Neuronal stem cell (in vitro differentiated cells): ENCODE measurements around the gene MEGF10.

ENCODE experiments used
- DNase-seq: peaks from one replicate; pipeline ENCODE4 v3.0.0-alpha.2; 2013; ENCODE audit warnings: low spot score
- H2AFZ ChIP-seq: one replicate; pipeline ENCODE4 v1.6.1; 2013; ENCODE audit warnings: mild to moderate bottlenecking, low read length, inconsistent platforms
- H2AK5ac ChIP-seq: 2 replicates; pipeline ENCODE4 v1.6.1; 2013; ENCODE audit warnings: low read depth, mild to moderate bottlenecking, inconsistent platforms, low read length, moderate library complexity, mixed read lengths
- H2BK120ac ChIP-seq: 2 replicates; pipeline ENCODE4 v1.6.1; 2013; ENCODE audit warnings: low read depth, mild to moderate bottlenecking, inconsistent platforms, low read length, moderate library complexity, mixed read lengths
- H2BK12ac ChIP-seq: one replicate; pipeline ENCODE4 v1.6.1; 2013; ENCODE audit warnings: low read length, inconsistent platforms
- H2BK15ac ChIP-seq: 2 replicates; pipeline ENCODE4 v1.6.1; 2013; ENCODE audit warnings: mild to moderate bottlenecking, low read length, inconsistent platforms, mixed read lengths
- H2BK5ac ChIP-seq: one replicate; pipeline ENCODE4 v1.6.1; 2013; ENCODE audit warnings: inconsistent platforms, mild to moderate bottlenecking, low read length, moderate library complexity
- H3K14ac ChIP-seq: one replicate; pipeline ENCODE4 v1.6.1; 2013; ENCODE audit warnings: low read length, inconsistent platforms
- H3K18ac ChIP-seq: 2 replicates; pipeline ENCODE4 v1.6.1; 2013; ENCODE audit warnings: low read length, inconsistent platforms
- H3K23ac ChIP-seq: 2 replicates; pipeline ENCODE4 v1.6.1; 2013; ENCODE audit warnings: low read depth, mild to moderate bottlenecking, mixed read lengths, low read length, inconsistent platforms; ENCODE audit not compliant: poor library complexity
- H3K27ac ChIP-seq: replicated peaks from 3 replicates; pipeline ENCODE4 v1.5.1; 2013; ENCODE audit warnings: low read length, inconsistent platforms
- H3K27me3 ChIP-seq, 3 experiments: 2 replicates each; pipeline ENCODE4 v1.6.1; 2013; ENCODE audit warnings: low read length in 3 of 3, mild to moderate bottlenecking in 2 of 3, inconsistent platforms in 1 of 3, low read depth in 1 of 3, mixed read lengths in 1 of 3, moderate library complexity in 1 of 3; ENCODE audit not compliant: control insufficient read depth in 3 of 3, insufficient read depth in 3 of 3
- H3K36me3 ChIP-seq, 2 donors: replicated peaks in 1 of 2; 2 replicates each; pipeline ENCODE4 v1.6.1; 2013; ENCODE audit warnings: low read length in 2 of 2; ENCODE audit not compliant: control insufficient read depth in 2 of 2, insufficient read depth in 2 of 2
- H3K4ac ChIP-seq: 2 replicates; pipeline ENCODE4 v1.6.1; 2013; ENCODE audit warnings: inconsistent platforms, mild to moderate bottlenecking, low read length, moderate library complexity
- H3K4me1 ChIP-seq, 2 donors: 1 replicate in 1 of 2; 2 replicates in 1 of 2; pipeline ENCODE4 v1.6.1; 2013; ENCODE audit warnings: low read length in 2 of 2, low read depth in 1 of 2; ENCODE audit not compliant: control insufficient read depth in 2 of 2, insufficient read depth in 1 of 2
- H3K4me2 ChIP-seq: one replicate; pipeline ENCODE4 v1.6.1; 2013; ENCODE audit warnings: mild to moderate bottlenecking, low read length, inconsistent platforms; ENCODE audit not compliant: insufficient read depth, poor library complexity, severe bottlenecking
- H3K4me3 ChIP-seq, 2 donors: 2 replicates each; pipeline ENCODE4 v1.5.1; 2013; ENCODE audit warnings: low read length in 2 of 2, mild to moderate bottlenecking in 2 of 2, inconsistent platforms in 1 of 2, moderate library complexity in 1 of 2
- H3K79me1 ChIP-seq: one replicate; pipeline ENCODE4 v1.6.1; 2013; ENCODE audit warnings: low read depth, mild to moderate bottlenecking, inconsistent platforms, low read length, moderate library complexity
- H3K9ac ChIP-seq: one replicate; pipeline ENCODE4 v1.6.1; 2013; ENCODE audit warnings: mild to moderate bottlenecking, low read depth, low read length, inconsistent platforms; ENCODE audit not compliant: poor library complexity
- H3K9me3 ChIP-seq, 2 donors: replicated peaks in 1 of 2; 2 replicates each; pipeline versions ENCODE3 to v1.6.1; 2013; ENCODE audit warnings: low read length in 2 of 2, mild to moderate bottlenecking in 2 of 2, inconsistent platforms in 1 of 2, low read depth in 1 of 2, mixed read lengths in 1 of 2, moderate library complexity in 1 of 2; ENCODE audit not compliant: control insufficient read depth in 2 of 2, insufficient read depth in 1 of 2
- H4K8ac ChIP-seq: one replicate; pipeline ENCODE4 v1.6.1; 2013; ENCODE audit warnings: low read depth, mild to moderate bottlenecking, inconsistent platforms, low read length, moderate library complexity
- H4K91ac ChIP-seq: one replicate; pipeline ENCODE4 v1.6.1; 2013; ENCODE audit warnings: low read length, low read depth, mild to moderate bottlenecking, inconsistent platforms; ENCODE audit not compliant: poor library complexity
- WGBS, 2 donors: extraction: QIAGEN DNeasy Blood & Tissue Kit; methylation state at CpG; one replicate each; pipeline ENCODE4 v1.1.7; 2013; ENCODE audit warnings: missing lambda C conversion rate in 2 of 2, mixed read lengths in 1 of 2; ENCODE audit not compliant: insufficient read length in 2 of 2, insufficient replicate concordance in 1 of 2; ENCODE audit errors: extremely low coverage in 2 of 2; 5-methylcytosine and 5-hydroxymethylcytosine counted together

MEGF10 gene

DNA sequence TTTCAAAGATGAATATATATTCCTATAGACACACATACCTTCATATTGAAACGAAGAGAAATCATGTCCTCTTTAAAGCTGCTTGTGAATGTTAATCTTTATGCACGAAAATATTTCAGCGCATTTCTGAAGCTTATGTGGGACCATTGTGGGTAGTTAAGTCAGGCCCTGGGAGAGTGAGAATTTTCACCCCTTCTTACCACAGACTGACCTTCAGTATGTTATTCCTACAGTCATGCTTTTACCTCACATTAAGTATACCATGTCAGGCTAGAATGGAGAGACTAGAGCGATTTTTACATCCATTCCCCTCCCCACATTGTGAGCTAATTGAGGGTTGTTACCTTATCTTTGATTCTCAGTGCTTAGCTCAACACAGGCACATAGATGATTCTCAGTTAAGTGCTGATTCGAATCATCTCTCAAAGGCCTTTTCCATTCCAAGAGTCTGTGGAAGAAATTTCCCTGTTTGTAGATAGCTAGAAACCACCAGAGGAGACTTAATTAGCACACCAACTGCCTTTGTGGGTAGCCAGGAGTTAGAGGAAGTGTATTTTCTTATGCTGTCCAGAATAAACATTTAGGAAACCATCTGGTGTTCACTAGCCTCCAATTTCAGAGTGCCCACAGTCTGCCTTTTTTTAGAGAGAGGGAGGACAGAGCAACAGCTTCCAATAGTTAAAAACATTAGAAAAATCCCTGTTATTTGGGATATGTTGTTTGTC lies 110.5 kb downstream of the MEGF10 start:
- Histone ChIP-seq H3K79me1 (no peaks in the 10 kb centered on the region), H2BK120ac (no peak overlapping the region), H2AFZ (no peak overlapping the region), H3K27me3 (no peaks in the 10 kb centered on the region), H2BK15ac (no peak overlapping the region), H3K4me1 (peaks cover 3 to 5% of the 10 kb centered on the region in 2 donors), H2BK5ac (no peak overlapping the region), H3K9ac (no peak overlapping the region), H3K4me2 (no peak overlapping the region), H3K18ac (no peak overlapping the region), H3K27ac (no peak overlapping the region), H3K14ac (no peak overlapping the region), H3K9me3 (no peaks in the 10 kb centered on the region), H3K4me3 (no peak overlapping the region), H3K23ac (no peak overlapping the region), H4K91ac (no peak overlapping the region), H4K8ac (no peak overlapping the region), H2AK5ac (no peak overlapping the region), H3K36me3 (no peaks in the 10 kb centered on the region), H2BK12ac (no peak overlapping the region), H3K4ac (no peak overlapping the region)
- no CpG with 5 or more reads among the region's 5 CpGs for WGBS, 2 donors
- no peak for DNase-seq

DNA sequence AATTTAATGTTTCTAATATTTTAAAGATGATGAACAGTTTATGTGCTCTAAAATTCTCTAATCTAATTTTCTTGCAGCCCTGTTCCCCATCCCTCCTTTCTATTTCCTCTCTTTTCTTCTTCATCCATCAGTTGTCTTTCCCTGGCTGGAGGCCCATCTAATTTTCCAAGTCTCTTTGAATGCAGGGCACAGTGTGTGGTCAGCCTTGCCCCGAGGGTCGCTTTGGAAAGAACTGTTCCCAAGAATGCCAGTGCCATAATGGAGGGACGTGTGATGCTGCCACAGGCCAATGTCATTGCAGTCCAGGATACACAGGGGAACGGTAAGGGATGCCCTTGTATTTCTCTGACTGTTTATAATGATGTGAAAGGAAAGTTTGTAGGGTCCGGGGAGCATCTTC lies 111.8 kb downstream of the MEGF10 start:
- no peak overlapping the region for H3K4ac ChIP-seq
- no peak overlapping the region for H2BK12ac ChIP-seq
- H4K8ac ChIP-seq, result no peak overlapping the region
- H3K36me3 ChIP-seq, result no peaks in the 10 kb centered on the region
- H4K91ac ChIP-seq, result no peak overlapping the region
- no peak for DNase-seq
- no peaks in the 10 kb centered on the region for H3K9me3 ChIP-seq
- no peak overlapping the region for H3K23ac ChIP-seq
- no peak overlapping the region for H3K4me3 ChIP-seq
- no peak overlapping the region for H2AFZ ChIP-seq
- H3K4me2 ChIP-seq, result no peak overlapping the region
- H2BK15ac ChIP-seq, result no peak overlapping the region
- H2BK120ac ChIP-seq, result no peak overlapping the region
- no peak overlapping the region for H3K9ac ChIP-seq
- peaks cover 9 to 13% of the 10 kb centered on the region in 2 donors for H3K4me1 ChIP-seq
- no peak overlapping the region for H2AK5ac ChIP-seq
- no peak overlapping the region for H2BK5ac ChIP-seq
- WGBS, 2 donors, result no CpG with 5 or more reads among the region's 5 CpGs
- no peaks in the 10 kb centered on the region for H3K27me3 ChIP-seq
- no peak overlapping the region for H3K27ac ChIP-seq
- H3K79me1 ChIP-seq, result no peaks in the 10 kb centered on the region
- H3K14ac ChIP-seq, result no peak overlapping the region
- H3K18ac ChIP-seq, result no peak overlapping the region

DNA sequence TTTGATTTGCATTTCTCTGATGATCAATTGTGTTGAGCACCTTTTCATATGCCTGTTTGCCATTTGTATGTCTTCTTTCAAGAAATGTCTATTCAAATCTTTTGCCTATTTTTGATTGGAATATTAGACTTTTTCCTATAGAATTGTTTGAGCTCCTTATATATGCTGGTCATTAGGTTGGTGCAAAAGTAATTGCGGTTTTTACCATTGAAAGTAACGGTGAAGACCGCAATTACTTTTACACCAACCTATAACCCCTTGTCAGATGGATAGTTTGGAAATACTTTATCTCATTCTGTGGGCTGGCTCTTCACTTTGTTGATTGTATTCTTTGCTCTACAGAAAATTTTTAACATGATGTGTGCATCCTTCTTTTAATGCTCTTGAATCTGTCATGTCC lies 113.6 kb downstream of the MEGF10 start:
- H2AFZ ChIP-seq, result no peak overlapping the region
- H3K36me3 ChIP-seq, result no peaks in the 10 kb centered on the region
- no peak overlapping the region for H4K8ac ChIP-seq
- no peak overlapping the region for H3K4me2 ChIP-seq
- no peak overlapping the region for H3K14ac ChIP-seq
- H3K4me1 ChIP-seq, result peaks cover 9% of the 10 kb centered on the region in 2 donors
- WGBS, 2 donors, result no CpG with 5 or more reads among the region's 3 CpGs
- H3K27me3 ChIP-seq, result no peaks in the 10 kb centered on the region
- DNase-seq, result no peak
- H2BK12ac ChIP-seq, result no peak overlapping the region
- no peak overlapping the region for H3K27ac ChIP-seq
- no peaks in the 10 kb centered on the region for H3K9me3 ChIP-seq
- H2BK120ac ChIP-seq, result no peak overlapping the region
- H4K91ac ChIP-seq, result no peak overlapping the region
- H3K23ac ChIP-seq, result no peak overlapping the region
- H2BK5ac ChIP-seq, result no peak overlapping the region
- H3K4me3 ChIP-seq, result no peak overlapping the region
- H2AK5ac ChIP-seq, result no peak overlapping the region
- H3K4ac ChIP-seq, result no peak overlapping the region
- no peak overlapping the region for H3K9ac ChIP-seq
- no peak overlapping the region for H2BK15ac ChIP-seq
- no peaks in the 10 kb centered on the region for H3K79me1 ChIP-seq
- H3K18ac ChIP-seq, result no peak overlapping the region

DNA sequence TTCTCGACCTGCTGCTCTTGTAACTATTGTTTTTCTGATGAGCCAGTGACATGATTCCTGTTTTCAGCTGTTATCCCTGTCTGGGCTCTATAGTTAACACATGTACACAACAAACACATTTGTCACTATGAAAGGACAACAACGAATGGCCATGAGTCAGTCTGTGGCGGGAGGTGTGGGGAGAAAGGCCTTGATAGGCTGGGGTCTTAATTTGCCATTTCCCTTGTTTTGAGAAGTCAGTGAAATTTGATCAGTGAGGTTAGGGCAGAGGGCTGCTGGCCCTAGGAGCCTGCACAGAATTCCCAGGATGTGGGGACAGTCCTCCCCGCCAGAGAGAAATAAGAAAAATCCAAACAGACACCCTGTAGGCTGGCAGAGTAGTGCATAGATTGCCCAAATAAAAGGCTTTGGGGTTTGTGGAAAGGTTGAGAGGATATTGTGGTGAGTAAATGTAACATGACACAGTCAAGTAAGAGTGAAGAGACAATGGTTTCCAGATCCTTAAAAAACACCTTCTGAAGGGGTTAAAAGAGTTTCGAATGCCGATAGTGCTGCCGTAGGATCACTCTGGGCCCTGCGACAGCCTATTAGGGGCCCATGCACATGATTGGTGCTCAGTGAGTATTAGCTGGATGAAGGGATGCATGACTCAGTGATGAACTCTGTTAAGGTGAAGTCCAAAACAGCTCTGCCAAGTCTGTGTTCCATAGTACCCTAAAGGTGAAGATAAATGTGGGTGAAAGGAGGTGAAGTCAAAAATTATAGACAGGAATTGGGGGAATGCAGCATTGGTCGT lies 115.9 kb downstream of the MEGF10 start:
- Histone ChIP-seq H2AK5ac (no peak overlapping the region), H2AFZ (peak overlapping the region; percentile 72), H2BK12ac (no peak overlapping the region), H3K18ac (no peak overlapping the region), H4K91ac (no peak overlapping the region), H3K23ac (no peak overlapping the region), H2BK15ac (no peak overlapping the region), H4K8ac (no peak overlapping the region), H3K9me3 (no peaks in the 10 kb centered on the region), H3K4me2 (no peak overlapping the region), H2BK5ac (no peak overlapping the region), H3K4me1 (peaks cover 9% of the 10 kb centered on the region in 2 donors), H3K14ac (no peak overlapping the region), H3K27ac (no peak overlapping the region), H3K36me3 (no peaks in the 10 kb centered on the region), H3K79me1 (no peaks in the 10 kb centered on the region), H3K4ac (no peak overlapping the region), H2BK120ac (no peak overlapping the region), H3K4me3 (no peak overlapping the region), H3K9ac (no peak overlapping the region), H3K27me3 (no peaks in the 10 kb centered on the region)
- WGBS, 2 donors, result no CpG with 5 or more reads among the region's 9 CpGs
- DNase-seq, result no peak
